BLaER1 (cell line): ENCODE measurements around the gene CPAMD8.
A peak's percentile ranks its signal among the peaks of the same experiment; 100 is the strongest.
"Not testable (repeated sequence)": the region's sequence is repeated elsewhere in the genome, so short reads cannot be mapped to it uniquely, and the experiment has no call there.

ENCODE experiments used
- H3K27ac ChIP-seq: shearing (Covaris generic); formaldehyde crosslinking; 2 replicates; pipeline ENCODE4 v1.8.1; 2022
- H3K27me3 ChIP-seq: shearing (Covaris generic); formaldehyde crosslinking; 2 replicates; pipeline ENCODE4 v1.8.1; 2022
- H3K36me3 ChIP-seq: shearing (Covaris generic); formaldehyde crosslinking; 2 replicates; pipeline ENCODE4 v1.8.1; 2022
- H3K4me1 ChIP-seq: shearing (Covaris generic); formaldehyde crosslinking; 2 replicates; pipeline ENCODE4 v1.8.1; 2022
- H3K4me2 ChIP-seq: shearing (Covaris generic); formaldehyde crosslinking; 2 replicates; pipeline ENCODE4 v1.8.1; 2022
- H3K4me3 ChIP-seq: shearing (Covaris generic); formaldehyde crosslinking; 2 replicates; pipeline ENCODE4 v1.8.1; 2022
- H3K9ac ChIP-seq: shearing (Covaris generic); formaldehyde crosslinking; 2 replicates; pipeline ENCODE4 v1.8.1; 2022
- H3K9me3 ChIP-seq: shearing (Covaris generic); formaldehyde crosslinking; 2 replicates; pipeline ENCODE4 v1.8.1; 2022
- H4K20me1 ChIP-seq: shearing (Covaris generic); formaldehyde crosslinking; 2 replicates; pipeline ENCODE4 v1.8.1; 2022
- Cebpa-rat ChIP-seq: shearing (Covaris generic); IDR thresholded peaks from 2 replicates; pipeline ENCODE4 v1.8.1; 2022

CPAMD8 gene

DNA sequence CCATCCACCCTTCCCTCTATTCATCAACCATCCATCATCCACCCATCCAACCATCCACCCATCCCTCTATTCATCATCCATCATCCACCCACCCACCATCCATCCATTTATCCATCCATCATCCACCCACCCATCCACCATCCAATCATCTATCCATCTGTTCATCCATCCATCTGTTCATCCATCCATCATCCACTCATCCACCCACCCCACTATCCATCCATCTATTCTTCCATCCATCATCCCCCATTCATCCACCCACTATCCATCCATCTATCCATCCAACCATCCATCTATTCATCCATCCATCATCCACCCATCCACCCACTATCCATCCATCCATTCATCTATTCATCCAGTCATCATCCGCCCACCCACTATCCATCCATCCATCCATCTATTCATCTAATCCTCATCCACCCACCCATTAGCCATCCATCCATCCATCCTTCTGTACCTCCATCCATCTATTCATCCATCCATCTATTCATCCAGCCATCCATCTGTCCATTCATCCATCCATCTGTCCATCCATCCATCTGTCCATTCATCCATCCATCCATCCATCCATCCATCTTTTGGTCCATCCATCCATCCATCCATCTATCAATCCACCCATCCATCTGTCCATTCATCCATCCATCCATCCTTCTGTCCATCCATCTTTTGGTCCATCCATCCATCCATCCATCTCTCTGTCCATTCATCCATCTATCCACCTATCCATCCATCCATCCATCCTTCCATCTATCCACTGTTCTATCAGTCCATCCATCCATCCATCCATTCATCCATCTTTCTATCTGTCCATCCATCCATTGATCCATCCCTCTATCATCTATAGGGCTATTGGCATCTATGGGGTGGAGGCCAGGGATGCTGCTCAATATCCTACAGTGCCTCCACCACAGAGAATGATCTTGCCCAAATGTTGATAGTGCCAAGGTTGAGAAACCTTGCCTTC is 47.5 kb downstream of the CPAMD8 start:
- no peak overlapping the region for H3K9ac ChIP-seq
- H3K36me3 ChIP-seq, result no peaks in the 10 kb centered on the region; the same call in 1 of the 2 replicates
- no peaks in the 10 kb centered on the region for H3K4me1 ChIP-seq
- TF ChIP-seq Cebpa-rat, result no peak
- no peak overlapping the region for H3K4me3 ChIP-seq
- H3K4me2 ChIP-seq, result no peak overlapping the region
- no peaks in the 10 kb centered on the region; the same call in 1 of the 2 replicates for H3K9me3 ChIP-seq
- H3K27me3 ChIP-seq, result no peaks in the 10 kb centered on the region
- H4K20me1 ChIP-seq, result no peaks in the 10 kb centered on the region
- no peak overlapping the region for H3K27ac ChIP-seq

GRCh38 chr19:16978156-16978555 is 48.5 kb downstream of the CPAMD8 start:
- TF ChIP-seq Cebpa-rat, result no peak
- Histone ChIP-seq H3K9ac (no peak overlapping the region), H3K4me3 (no peak overlapping the region), H3K27ac (no peak overlapping the region), H4K20me1 (no peaks in the 10 kb centered on the region), H3K9me3 (no peaks in the 10 kb centered on the region), H3K27me3 (no peaks in the 10 kb centered on the region), H3K36me3 (no peaks in the 10 kb centered on the region; the same call in 1 of the 2 replicates), H3K4me2 (no peak overlapping the region), H3K4me1 (no peaks in the 10 kb centered on the region)

GRCh38 chr19:16977306-16977705 is 49.3 kb downstream of the CPAMD8 start:
- no peak for TF ChIP-seq Cebpa-rat

GRCh38 chr19:16976446-16976845 is 50.2 kb downstream of the CPAMD8 start:
- H3K27ac ChIP-seq, result no peak overlapping the region
- no peaks in the 10 kb centered on the region for H4K20me1 ChIP-seq
- no peak overlapping the region for H3K9ac ChIP-seq
- no peaks in the 10 kb centered on the region for H3K9me3 ChIP-seq
- H3K27me3 ChIP-seq, result no peaks in the 10 kb centered on the region
- no peaks in the 10 kb centered on the region; the same call in 1 of the 2 replicates for H3K36me3 ChIP-seq
- no peaks in the 10 kb centered on the region for H3K4me1 ChIP-seq
- H3K4me2 ChIP-seq, result no peak overlapping the region
- TF ChIP-seq Cebpa-rat, result no peak
- no peak overlapping the region for H3K4me3 ChIP-seq

More at GRCh38 chr19:16977306-16977705, 49.3 kb downstream of the CPAMD8 start:
- Histone ChIP-seq H4K20me1 (no peaks in the 10 kb centered on the region), H3K4me1 (no peaks in the 10 kb centered on the region), H3K9me3 (no peaks in the 10 kb centered on the region), H3K4me2 (no peak overlapping the region), H3K27me3 (no peaks in the 10 kb centered on the region), H3K27ac (no peak overlapping the region), H3K4me3 (no peak overlapping the region), H3K9ac (no peak overlapping the region), H3K36me3 (no peaks in the 10 kb centered on the region; the same call in 1 of the 2 replicates)

- Histone ChIP-seq H3K4me1 (no peaks in the 10 kb centered on the region), H3K27ac (no peak overlapping the region), H4K20me1 (no peaks in the 10 kb centered on the region), H3K4me3 (no peak overlapping the region), H3K27me3 (no peaks in the 10 kb centered on the region), H3K4me2 (no peak overlapping the region), H3K9me3 (peaks cover 18% of the 10 kb centered on the region), H3K9ac (no peak overlapping the region), H3K36me3 (peaks cover 16% of the 10 kb centered on the region)
- TF ChIP-seq Cebpa-rat, result no peak
Observed at GRCh38 chr19:16970821-16971220, 55.8 kb downstream of the CPAMD8 start.

- H3K9me3 ChIP-seq, result peaks cover 18% of the 10 kb centered on the region
- H3K4me2 ChIP-seq, result no peak overlapping the region
- H3K27ac ChIP-seq, result no peak overlapping the region
- H3K36me3 ChIP-seq, result peaks cover 16% of the 10 kb centered on the region
- no peaks in the 10 kb centered on the region for H4K20me1 ChIP-seq
- TF ChIP-seq Cebpa-rat, result peak; percentile 92
- no peaks in the 10 kb centered on the region for H3K4me1 ChIP-seq
- no peak overlapping the region for H3K4me3 ChIP-seq
- no peak overlapping the region for H3K9ac ChIP-seq
- no peaks in the 10 kb centered on the region for H3K27me3 ChIP-seq
Observed at GRCh38 chr19:16969135-16969534, 57.5 kb downstream of the CPAMD8 start.

DNA sequence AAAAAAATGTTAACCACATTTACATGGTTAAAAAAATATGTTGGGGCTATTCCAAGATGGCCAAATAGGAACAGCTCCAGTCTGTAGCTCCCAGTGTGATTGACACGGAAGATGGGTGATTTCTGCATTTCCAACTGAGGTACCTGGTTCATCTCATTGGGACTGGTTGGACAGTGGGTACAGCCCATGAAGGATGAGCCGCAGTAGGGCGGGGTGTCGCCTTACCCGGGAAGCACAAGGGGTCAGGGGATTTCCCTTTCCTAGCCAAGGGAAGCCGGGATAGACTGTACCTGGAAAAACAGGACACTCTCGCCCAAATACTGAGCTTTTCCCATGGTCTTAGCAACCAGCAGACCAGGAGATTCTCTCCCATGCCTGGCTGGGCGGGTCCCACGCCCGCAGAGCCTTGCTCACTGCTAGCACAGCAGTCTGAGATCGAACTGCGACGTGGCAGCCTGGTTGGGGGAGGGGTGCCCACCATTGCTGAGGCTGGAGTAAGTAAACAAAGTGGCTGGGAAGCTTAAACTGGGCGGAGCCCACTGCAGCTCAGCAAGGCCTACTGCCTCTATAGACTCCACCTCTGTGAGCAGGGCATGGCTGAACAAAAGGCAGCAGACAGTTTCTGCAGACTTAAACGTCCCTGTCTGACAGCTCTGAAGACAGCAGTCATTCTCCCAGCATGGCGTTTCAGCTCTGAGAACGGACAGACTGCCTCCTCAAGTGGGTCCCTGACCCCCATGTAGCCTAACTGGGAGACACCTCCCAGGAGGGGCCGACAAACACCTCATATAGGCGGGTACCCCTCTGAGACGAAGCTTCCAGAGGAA is 65.4 kb downstream of the CPAMD8 start:
- H3K36me3 ChIP-seq, H3K4me2 ChIP-seq, H3K4me3 ChIP-seq, H3K9ac ChIP-seq, H3K9me3 ChIP-seq, H3K27me3 ChIP-seq, H4K20me1 ChIP-seq, H3K27ac ChIP-seq: not testable (repeated sequence)
- H3K4me1 ChIP-seq, result peaks cover 42% of the 10 kb centered on the region

DNA sequence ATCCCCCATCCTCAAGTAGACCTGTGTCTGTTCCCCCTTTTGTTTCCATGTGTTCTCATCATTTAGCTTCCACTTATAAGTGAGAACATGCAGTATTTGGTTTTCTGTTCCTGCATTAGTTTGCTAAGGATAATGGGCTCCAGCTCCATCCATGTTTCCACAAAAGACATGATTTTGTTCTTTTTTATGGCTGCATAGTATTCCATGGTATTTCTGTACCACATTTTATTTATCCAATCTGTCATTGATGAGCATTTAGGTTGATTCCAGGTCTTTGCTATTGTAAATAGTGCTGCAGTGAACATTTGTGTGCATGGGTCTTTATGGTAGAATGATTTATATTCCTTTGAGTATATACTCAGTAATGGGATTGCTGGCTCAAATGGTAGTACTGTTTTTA is 68.3 kb downstream of the CPAMD8 start:
- Histone ChIP-seq H3K4me1 (peaks cover 60% of the 10 kb centered on the region), H3K4me2 (peak overlapping the region; percentile 51)
- not testable (repeated sequence) for H3K9me3 ChIP-seq, H3K36me3 ChIP-seq, H4K20me1 ChIP-seq, H3K27ac ChIP-seq, H3K4me3 ChIP-seq, H3K9ac ChIP-seq, H3K27me3 ChIP-seq

DNA sequence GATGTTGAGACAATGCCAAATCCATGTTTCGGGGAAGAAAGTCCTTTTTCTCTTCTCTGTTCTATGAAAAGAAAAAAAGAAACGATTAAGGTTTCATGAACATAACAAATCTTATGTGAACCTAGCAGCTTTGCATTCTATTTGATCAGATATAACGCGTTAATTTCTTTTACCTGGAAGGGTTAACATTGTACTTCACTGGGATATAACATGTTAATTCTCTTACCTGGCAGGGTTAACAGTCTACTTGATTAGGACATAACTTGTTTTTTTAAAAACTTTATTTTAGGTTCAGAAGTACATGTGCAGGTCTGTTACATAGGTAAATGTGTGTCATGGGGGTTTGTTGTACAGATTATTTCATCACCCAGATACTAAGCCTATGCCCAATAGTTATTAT is 68.8 kb downstream of the CPAMD8 start:
- peak overlapping the region; percentile 28; the same call in 1 of the 2 replicates for H3K9ac ChIP-seq
- H3K4me3 ChIP-seq, result no peak overlapping the region
- peak overlapping the region; percentile 91 for H3K4me2 ChIP-seq
- H3K4me1 ChIP-seq, result peaks cover 60% of the 10 kb centered on the region
- no peaks in the 10 kb centered on the region for H3K27me3 ChIP-seq
- no peaks in the 10 kb centered on the region for H3K36me3 ChIP-seq
- H3K9me3 ChIP-seq, result peaks cover 14% of the 10 kb centered on the region
- no peak for TF ChIP-seq Cebpa-rat
- no peaks in the 10 kb centered on the region for H4K20me1 ChIP-seq
- peak overlapping the region; percentile 75 for H3K27ac ChIP-seq
